GM23338 (cell line): Measurements from ENCODE around the gene TBCB.

Experiments used
- POLR2AphosphoS5 ChIP-seq: IDR thresholded peaks from 2 replicates; pipeline ENCODE4 v1.6.1; 2016; ENCODE audit warnings: antibody characterized with exemption, low read depth
- TF ChIP-seq, protein P1 (sequence below), 2 experiments: fragments of 200-600 bp in 1 of 2; sonication (generic) in 1 of 2; conservative IDR thresholded peaks; 2 replicates each; pipeline versions ENCODE4 v1.5.1 to v1.6.1; 2016 to 2017; ENCODE audit warnings: antibody characterized with exemption in 2 of 2, low read depth in 2 of 2, mild to moderate bottlenecking in 2 of 2, moderate library complexity in 1 of 2

DNA sequence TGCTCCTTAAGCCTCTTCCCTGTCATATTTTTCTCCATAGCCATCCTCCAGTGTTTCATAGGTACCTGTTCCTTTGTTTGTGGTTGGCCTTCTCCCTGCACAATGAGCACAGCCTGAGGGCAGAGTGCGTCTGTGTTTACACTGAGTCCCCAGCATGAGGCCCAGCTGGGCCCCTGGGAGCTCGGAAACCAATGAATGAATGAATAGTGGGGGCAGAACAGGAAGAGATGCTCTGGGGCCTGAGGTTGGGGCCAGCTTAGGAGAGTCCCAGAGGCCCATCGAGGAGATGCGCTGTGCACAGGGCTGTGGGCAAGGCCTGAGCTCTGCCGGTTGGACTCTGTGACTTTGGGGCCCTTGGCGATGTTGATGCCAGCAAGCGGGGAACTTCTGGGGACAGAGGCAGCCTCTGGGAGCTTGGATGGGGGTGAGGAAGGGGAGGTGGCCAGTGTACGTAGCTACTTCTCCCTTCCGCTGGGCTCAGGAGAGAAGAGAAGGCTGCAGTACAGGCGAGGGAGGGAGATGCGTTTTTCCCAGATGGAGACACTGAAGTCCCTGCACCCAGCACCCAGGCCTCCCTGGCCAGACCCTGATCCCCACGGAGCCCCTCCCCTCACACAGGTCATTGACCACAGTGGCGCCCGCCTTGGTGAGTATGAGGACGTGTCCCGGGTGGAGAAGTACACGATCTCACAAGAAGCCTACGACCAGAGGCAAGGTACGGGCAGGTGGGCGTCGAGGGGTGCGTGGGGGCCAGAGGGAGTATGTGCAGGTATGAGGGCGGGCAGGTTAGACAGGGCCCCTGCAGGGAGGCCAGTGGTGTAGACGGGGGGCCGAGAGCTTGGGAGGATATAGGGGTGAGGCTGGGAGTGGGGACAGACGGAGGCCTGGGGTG is 5.1 kb downstream of the TBCB start:
- TF ChIP-seq, protein P1, sequence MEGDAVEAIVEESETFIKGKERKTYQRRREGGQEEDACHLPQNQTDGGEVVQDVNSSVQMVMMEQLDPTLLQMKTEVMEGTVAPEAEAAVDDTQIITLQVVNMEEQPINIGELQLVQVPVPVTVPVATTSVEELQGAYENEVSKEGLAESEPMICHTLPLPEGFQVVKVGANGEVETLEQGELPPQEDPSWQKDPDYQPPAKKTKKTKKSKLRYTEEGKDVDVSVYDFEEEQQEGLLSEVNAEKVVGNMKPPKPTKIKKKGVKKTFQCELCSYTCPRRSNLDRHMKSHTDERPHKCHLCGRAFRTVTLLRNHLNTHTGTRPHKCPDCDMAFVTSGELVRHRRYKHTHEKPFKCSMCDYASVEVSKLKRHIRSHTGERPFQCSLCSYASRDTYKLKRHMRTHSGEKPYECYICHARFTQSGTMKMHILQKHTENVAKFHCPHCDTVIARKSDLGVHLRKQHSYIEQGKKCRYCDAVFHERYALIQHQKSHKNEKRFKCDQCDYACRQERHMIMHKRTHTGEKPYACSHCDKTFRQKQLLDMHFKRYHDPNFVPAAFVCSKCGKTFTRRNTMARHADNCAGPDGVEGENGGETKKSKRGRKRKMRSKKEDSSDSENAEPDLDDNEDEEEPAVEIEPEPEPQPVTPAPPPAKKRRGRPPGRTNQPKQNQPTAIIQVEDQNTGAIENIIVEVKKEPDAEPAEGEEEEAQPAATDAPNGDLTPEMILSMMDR (conservative IDR thresholded peaks at IDR 0.05; ENCODE audit: low read depth in 2 of 2), result no peak
- TF ChIP-seq POLR2AphosphoS5, result no peak
